HEK293T (cell line): ENCODE results near the gene MCTP2.

Experiments
- BHLHE40 ChIP-seq: fragments of 450-650 bp; IDR thresholded peaks from 2 replicates; pipeline ENCODE4 v1.6.1; 2016; ENCODE audit warnings: mild to moderate bottlenecking, moderate library complexity, borderline replicate concordance
- CTBP1 ChIP-seq: fragments of 450-650 bp; IDR thresholded peaks from 2 replicates; pipeline ENCODE4 v1.6.1; 2016; ENCODE audit warnings: borderline replicate concordance
- ELF4 ChIP-seq: fragments of 450-650 bp; IDR thresholded peaks from 2 replicates; pipeline ENCODE4 v1.6.1; 2017; ENCODE audit warnings: antibody characterized with exemption
- FOXA1 ChIP-seq: fragments of 450-650 bp; IDR thresholded peaks from 2 replicates; pipeline ENCODE4 v1.6.1; 2016; ENCODE audit warnings: mild to moderate bottlenecking
- FOXK2 ChIP-seq: fragments of 450-650 bp; IDR thresholded peaks from 2 replicates; pipeline ENCODE4 v1.6.1; 2016; ENCODE audit warnings: mild to moderate bottlenecking
- FOXM1 ChIP-seq: fragments of 450-650 bp; IDR thresholded peaks from 2 replicates; pipeline ENCODE4 v1.6.1; 2017; ENCODE audit warnings: mild to moderate bottlenecking, borderline replicate concordance
- HDGF ChIP-seq: fragments of 450-650 bp; IDR thresholded peaks from 2 replicates; pipeline ENCODE4 v1.6.1; 2017; ENCODE audit warnings: antibody characterized with exemption, borderline replicate concordance
- L3MBTL2 ChIP-seq: fragments of 450-650 bp; conservative IDR thresholded peaks from 2 replicates; pipeline ENCODE4 v1.6.1; 2016; ENCODE audit warnings: mild to moderate bottlenecking
- LEF1 ChIP-seq: fragments of 450-650 bp; IDR thresholded peaks from 2 replicates; pipeline ENCODE4 v1.6.1; 2017; ENCODE audit warnings: mild to moderate bottlenecking, borderline replicate concordance
- NFRKB ChIP-seq: fragments of 450-650 bp; IDR thresholded peaks from 2 replicates; pipeline ENCODE4 v1.6.1; 2016; ENCODE audit warnings: mild to moderate bottlenecking, moderate library complexity
- SP1 ChIP-seq: fragments of 450-650 bp; IDR thresholded peaks from 2 replicates; pipeline ENCODE4 v1.6.1; 2017
- SUZ12 ChIP-seq: fragments of 450-650 bp; IDR thresholded peaks from 2 replicates; pipeline ENCODE4 v1.6.1; 2016; ENCODE audit warnings: mild to moderate bottlenecking
- ZNF384 ChIP-seq: fragments of 450-650 bp; IDR thresholded peaks from 2 replicates; pipeline ENCODE4 v1.6.1; 2016
- TF ChIP-seq, protein P1 (sequence below): fragments of 450-650 bp; IDR thresholded peaks from 2 replicates; pipeline ENCODE4 v1.6.1; 2016

DNA sequence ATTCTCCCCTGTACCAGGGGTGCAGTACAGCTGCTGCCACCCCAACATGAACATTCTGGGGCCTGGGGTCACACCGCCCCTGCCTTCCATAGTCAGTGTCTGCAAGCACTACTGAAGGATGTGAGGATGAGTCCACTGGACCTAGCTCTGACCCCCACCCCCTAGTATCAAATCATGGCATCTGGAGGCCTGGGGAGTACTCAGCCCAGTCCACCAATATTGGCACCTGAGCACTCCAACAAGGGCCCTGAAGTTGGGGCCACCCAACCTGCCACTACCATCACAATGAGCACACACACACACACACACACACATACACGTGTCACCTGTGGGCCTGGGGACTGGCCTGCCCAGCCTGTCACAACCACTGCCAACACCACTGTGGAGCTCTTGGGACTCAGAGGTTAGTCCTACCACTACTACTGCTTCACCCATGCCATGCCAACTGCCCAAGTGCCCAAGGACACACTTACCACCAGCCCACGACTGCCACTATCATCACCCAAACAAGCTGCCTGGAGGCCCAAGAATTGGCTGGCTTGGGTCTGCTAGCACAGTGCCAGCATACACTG lies 253.9 kb downstream of the MCTP2 start:
- TF ChIP-seq L3MBTL2 (no peak), FOXA1 (no peak), LEF1 (no peak), HDGF (no peak), SP1 (no peak), BHLHE40 (no peak), FOXM1 (no peak), FOXK2 (no peak), ELF4 (no peak), NFRKB (no peak), ZNF384 (no peak), CTBP1 (no peak), SUZ12 (no peak)
- TF ChIP-seq, protein P1, sequence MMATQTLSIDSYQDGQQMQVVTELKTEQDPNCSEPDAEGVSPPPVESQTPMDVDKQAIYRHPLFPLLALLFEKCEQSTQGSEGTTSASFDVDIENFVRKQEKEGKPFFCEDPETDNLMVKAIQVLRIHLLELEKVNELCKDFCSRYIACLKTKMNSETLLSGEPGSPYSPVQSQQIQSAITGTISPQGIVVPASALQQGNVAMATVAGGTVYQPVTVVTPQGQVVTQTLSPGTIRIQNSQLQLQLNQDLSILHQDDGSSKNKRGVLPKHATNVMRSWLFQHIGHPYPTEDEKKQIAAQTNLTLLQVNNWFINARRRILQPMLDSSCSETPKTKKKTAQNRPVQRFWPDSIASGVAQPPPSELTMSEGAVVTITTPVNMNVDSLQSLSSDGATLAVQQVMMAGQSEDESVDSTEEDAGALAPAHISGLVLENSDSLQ = no peak
